Activated effector memory CD4-positive, alpha-beta T cell treated with anti-CD3 and anti-CD28 coated beads, Interleukin-2, amount 50 U/mL, for 16 hours (primary cell): ENCODE data around the gene REG4.

ENCODE experiments used
- DNase-seq: peaks from one replicate; pipeline ENCODE4 v3.0.0-alpha.2; 2020

REG4 gene

GRCh38 chr1:119778886-119779560 is 32.2 kb downstream of the REG4 start:
- no peak for DNase-seq

GRCh38 chr1:119778359-119778758 is 32.9 kb downstream of the REG4 start:
- no peak for DNase-seq

- no peak for DNase-seq
Observed at GRCh38 chr1:119774746-119775490, 36.3 kb downstream of the REG4 start.

GRCh38 chr1:119773711-119774241 is 37.5 kb downstream of the REG4 start:
- no peak for DNase-seq

GRCh38 chr1:119772298-119772697 is 39.0 kb downstream of the REG4 start:
- DNase-seq: no peak

- DNase-seq: no peak
Observed at GRCh38 chr1:119771770-119772169, 39.5 kb downstream of the REG4 start.

- no peak for DNase-seq
Observed at GRCh38 chr1:119771016-119771415, 40.2 kb downstream of the REG4 start.

GRCh38 chr1:119768778-119769177 is 42.5 kb downstream of the REG4 start, which contains the start of gene HMGCS2:
Gene HMGCS2 (minus strand): TSS chr1:119768905. CDS start chr1:119768844, 61 bp downstream.
- DNase-seq: no peak

GRCh38 chr1:119767486-119767885 is 43.8 kb downstream of the REG4 start:
- no peak for DNase-seq

GRCh38 chr1:119766374-119766794 is 44.9 kb downstream of the REG4 start:
- DNase-seq: no peak

- DNase-seq: no peak
Observed at GRCh38 chr1:119764220-119764619, 47.0 kb downstream of the REG4 start.

GRCh38 chr1:119762953-119763352 is 48.3 kb downstream of the REG4 start:
- DNase-seq: no peak

GRCh38 chr1:119762409-119762808 is 48.9 kb downstream of the REG4 start:
- DNase-seq: no peak

- no peak for DNase-seq
Observed at GRCh38 chr1:119758584-119758983, 52.7 kb downstream of the REG4 start.

GRCh38 chr1:119752592-119752991 is 58.7 kb downstream of the REG4 start:
- DNase-seq: no peak

- DNase-seq: no peak
Observed at GRCh38 chr1:119748040-119748439, 63.2 kb downstream of the REG4 start.

- DNase-seq: no peak
Observed at GRCh38 chr1:119747451-119747850, 63.8 kb downstream of the REG4 start.

GRCh38 chr1:119745034-119745433 is 66.2 kb downstream of the REG4 start:
- DNase-seq: no peak

- no peak for DNase-seq
Observed at GRCh38 chr1:119744598-119744942, 66.7 kb downstream of the REG4 start.
